ENCODE measurements around the gene METTL21A.

Gene METTL21A

GRCh38 chr2:207599636-207600035, 25.6 kb downstream of the METTL21A start:
- no peak for DNase-seq (ENCODE audit: low read depth, low spot score)
- no peak overlapping the region for H3K4me3 ChIP-seq (ENCODE audit: low read depth, low read length)
- in situ Hi-C loops (cut with HindIII; ENCODE audit: low sequenced_read_pairs), result no loop called here
- TF ChIP-seq CTCF (IDR thresholded peaks at IDR 0.05; ENCODE audit: low read depth, low read length), result no peak

- in situ Hi-C loops (cut with HindIII; ENCODE audit: low sequenced_read_pairs), result no loop called here
- no peak overlapping the region for H3K4me3 ChIP-seq (ENCODE audit: low read depth, low read length)
- DNase-seq (ENCODE audit: low read depth, low spot score), result no peak
- TF ChIP-seq CTCF (IDR thresholded peaks at IDR 0.05; ENCODE audit: low read depth, low read length), result no peak
These were observed 30.5 kb downstream of the METTL21A start for GRCh38 chr2:207594731-207595130.

GRCh38 chr2:207594264-207594663, 30.9 kb downstream of the METTL21A start:
- no peak for TF ChIP-seq CTCF (IDR thresholded peaks at IDR 0.05; ENCODE audit: low read depth, low read length)
- in situ Hi-C loops (cut with HindIII; ENCODE audit: low sequenced_read_pairs), result no loop called here
- no peak for DNase-seq (ENCODE audit: low read depth, low spot score)
- H3K4me3 ChIP-seq (ENCODE audit: low read depth, low read length), result no peak overlapping the region

- in situ Hi-C loops (cut with HindIII; ENCODE audit: low sequenced_read_pairs), result no loop called here
- DNase-seq (ENCODE audit: low read depth, low spot score), result no peak
- no peak for TF ChIP-seq CTCF (IDR thresholded peaks at IDR 0.05; ENCODE audit: low read depth, low read length)
- H3K4me3 ChIP-seq (ENCODE audit: low read depth, low read length), result no peak overlapping the region
These were observed 31.9 kb downstream of the METTL21A start for GRCh38 chr2:207593277-207593676.

GRCh38 chr2:207589143-207589542, 36.1 kb downstream of the METTL21A start:
- no peak for TF ChIP-seq CTCF (IDR thresholded peaks at IDR 0.05; ENCODE audit: low read depth, low read length)
- no peak for DNase-seq (ENCODE audit: low read depth, low spot score)
- no peak overlapping the region for H3K4me3 ChIP-seq (ENCODE audit: low read depth, low read length)
- in situ Hi-C loops (cut with HindIII; ENCODE audit: low sequenced_read_pairs), result no loop called here

GRCh38 chr2:207587305-207587704, 37.9 kb downstream of the METTL21A start:
- TF ChIP-seq CTCF (IDR thresholded peaks at IDR 0.05; ENCODE audit: low read depth, low read length), result no peak
- DNase-seq (ENCODE audit: low read depth, low spot score), result no peak

GRCh38 chr2:207584952-207585351, 40.2 kb downstream of the METTL21A start:
- no peak for DNase-seq (ENCODE audit: low read depth, low spot score)
- H3K4me3 ChIP-seq (ENCODE audit: low read depth, low read length), result no peak overlapping the region
- TF ChIP-seq CTCF (IDR thresholded peaks at IDR 0.05; ENCODE audit: low read depth, low read length), result no peak
- in situ Hi-C loops (cut with HindIII; ENCODE audit: low sequenced_read_pairs), result no loop called here

More at GRCh38 chr2:207587305-207587704, 37.9 kb downstream of the METTL21A start:
- no peak overlapping the region for H3K4me3 ChIP-seq (ENCODE audit: low read depth, low read length)
- in situ Hi-C loops (cut with HindIII; ENCODE audit: low sequenced_read_pairs), result no loop called here
